GM23248 (cell line): Measurements from ENCODE around the gene DPM1. TPM values are rescaled to one million over a fixed set of nuclear protein-coding genes. Genes with fewer than 3 reads are reported as not detected.

Source experiments
- DNase-seq: peaks from one replicate; pipeline ENCODE4 v3.0.0-alpha.2; 2015
- H2AFZ ChIP-seq: fragments of 200-600 bp; sonication (generic); 2 replicates; pipeline ENCODE4 v1.6.1; 2016; ENCODE audit warnings: antibody characterized with exemption
- H3F3A ChIP-seq: fragments of 200-600 bp; sonication (generic); 2 replicates; pipeline ENCODE4 v1.6.1; 2016; ENCODE audit warnings: mild to moderate bottlenecking, antibody characterized with exemption, mixed run types; ENCODE audit not compliant: insufficient read depth
- H3K27ac ChIP-seq: fragments of 200-600 bp; sonication (generic); 2 replicates; pipeline ENCODE4 v1.5.1; 2016; ENCODE audit warnings: mild to moderate bottlenecking
- H3K27me3 ChIP-seq: fragments of 200-600 bp; sonication (generic); replicated peaks from 2 replicates; pipeline ENCODE4 v1.6.1; 2016; ENCODE audit warnings: mild to moderate bottlenecking; ENCODE audit not compliant: insufficient read depth
- H3K36me3 ChIP-seq: fragments of 200-600 bp; sonication (generic); 2 replicates; pipeline ENCODE4 v1.6.1; 2016; ENCODE audit warnings: low read depth, mild to moderate bottlenecking
- H3K4me1 ChIP-seq: fragments of 200-600 bp; sonication (generic); 2 replicates; pipeline ENCODE4 v1.6.1; 2016; ENCODE audit warnings: mild to moderate bottlenecking; ENCODE audit not compliant: insufficient read depth
- H3K4me2 ChIP-seq: fragments of 200-600 bp; sonication (generic); one replicate; pipeline ENCODE4 v1.6.1; 2016; ENCODE audit warnings: mild to moderate bottlenecking; ENCODE audit not compliant: unreplicated experiment
- H3K4me3 ChIP-seq: fragments of 200-600 bp; sonication (generic); 2 replicates; pipeline ENCODE4 v1.5.1; 2016; ENCODE audit warnings: mild to moderate bottlenecking
- H3K79me2 ChIP-seq: fragments of 200-600 bp; sonication (generic); 2 replicates; pipeline ENCODE4 v1.6.1; 2016; ENCODE audit warnings: mild to moderate bottlenecking; ENCODE audit not compliant: insufficient read depth
- H3K9ac ChIP-seq: fragments of 200-600 bp; sonication (generic); 2 replicates; pipeline ENCODE4 v1.6.1; 2016; ENCODE audit warnings: mild to moderate bottlenecking
- H3K9me2 ChIP-seq: fragments of 200-600 bp; sonication (generic); 2 replicates; pipeline ENCODE4 v1.6.1; 2016; ENCODE audit warnings: mixed run types, mild to moderate bottlenecking, moderate library complexity; ENCODE audit not compliant: insufficient read depth
- H3K9me3 ChIP-seq: fragments of 200-600 bp; sonication (generic); one replicate; pipeline ENCODE4 v1.6.1; 2017; ENCODE audit warnings: low read depth
- H4K20me1 ChIP-seq: fragments of 200-600 bp; sonication (generic); 2 replicates; pipeline ENCODE4 v1.6.0; 2016; ENCODE audit not compliant: insufficient read depth
- EZH2 ChIP-seq: fragments of 200-600 bp; sonication (generic); IDR thresholded peaks from 2 replicates; pipeline ENCODE4 v1.6.1; 2018; ENCODE audit warnings: antibody characterized with exemption, mild to moderate bottlenecking; ENCODE audit not compliant: insufficient read depth, poor library complexity, severe bottlenecking
- EZH2phosphoT487 ChIP-seq: fragments of 200-600 bp; sonication (generic); IDR thresholded peaks from 2 replicates; pipeline ENCODE4 v1.6.1; 2018; ENCODE audit warnings: antibody characterized with exemption, moderate library complexity, mild to moderate bottlenecking, low read depth; ENCODE audit not compliant: insufficient read depth
- WGBS, 2 experiments: methylation state at CpG; one replicate each; pipeline ENCODE4 v1.1.6; 2015 to 2017; ENCODE audit warnings: low lambda C conversion rate in 2 of 2, low coverage in 1 of 2; ENCODE audit errors: missing lambda C conversion rate in 2 of 2; 5-methylcytosine and 5-hydroxymethylcytosine counted together
- in situ Hi-C: fragments of 300-500 bp; cut with MboI; formaldehyde crosslinking; loops from 2 replicates; pipeline ENCODE4 v1.15.0; 2020
- polyA plus RNA-seq: library from polyadenylated mRNA; unstranded; fragments of >200 nt; fragmentation: Nextera tagmentation; extraction: Ambion mirVana; gene quantifications from 2 replicates; pipeline ENCODE4 v1.2.1, GENCODE V29; 2016
- total RNA-seq: library from RNA; depleted of rRNA; stranded (reverse); fragments of >200 nt; shearing (Covaris generic); gene quantifications from 2 replicates; pipeline ENCODE4 v1.2.3, GENCODE V29; 2014

Gene DPM1
- total and polyA plus RNA-seq, 2 experiments from 2014 or later = 93.1 to 127 TPM

- Histone ChIP-seq H3K4me3 (no peak overlapping the region), H3K79me2 (peaks cover 100% of the 10 kb centered on the region), H3K27ac (peak overlapping the region; percentile 63), H3K36me3 (peaks cover 6% of the 10 kb centered on the region; the same call in 1 of the 2 replicates), H3K9ac (no peak overlapping the region), H4K20me1 (peaks cover 24% of the 10 kb centered on the region), H3K27me3 (no peaks in the 10 kb centered on the region), H3K4me2 (peak overlapping the region; percentile 6), H2AFZ (no peak overlapping the region), H3F3A (peaks cover 56% of the 10 kb centered on the region), H3K4me1 (peaks cover 65% of the 10 kb centered on the region), H3K9me2 (no peaks in the 10 kb centered on the region), H3K9me3 (no peaks in the 10 kb centered on the region)
- in situ Hi-C loops = no loop called here
- WGBS, 2 experiments = 53 to 62% methylated on average over 6 of the region's 6 CpGs
- no peak for TF ChIP-seq EZH2phosphoT487
- TF ChIP-seq EZH2 = no peak
- peak; percentile 89 for DNase-seq
Measured at GRCh38 chr20:50919567-50919966, 38.8 kb downstream of the DPM1 start.

GRCh38 chr20:50918403-50918802 is 39.9 kb downstream of the DPM1 start:
- no peak overlapping the region for H2AFZ ChIP-seq
- peak overlapping the region; percentile 68 for H3K27ac ChIP-seq
- no peaks in the 10 kb centered on the region for H3K9me2 ChIP-seq
- no peak overlapping the region for H3K4me2 ChIP-seq
- H3F3A ChIP-seq = peaks cover 65% of the 10 kb centered on the region
- H3K36me3 ChIP-seq = 0 out of 2 replicates have a peak, but pooled peaks cover 6% of the 10 kb centered on the region
- WGBS, 2 experiments = 37% methylated on average over 3 of the region's 3 CpGs
- H3K79me2 ChIP-seq = peaks cover 100% of the 10 kb centered on the region
- H3K27me3 ChIP-seq = no peaks in the 10 kb centered on the region
- TF ChIP-seq EZH2 (no peak), EZH2phosphoT487 (no peak)
- no peak overlapping the region for H3K4me3 ChIP-seq
- peak overlapping the region; percentile 36 for H3K9ac ChIP-seq
- peak; percentile 75 for DNase-seq
- in situ Hi-C loops = no loop called here
- H3K4me1 ChIP-seq = peaks cover 77% of the 10 kb centered on the region
- peaks cover 28% of the 10 kb centered on the region for H4K20me1 ChIP-seq
- H3K9me3 ChIP-seq = no peaks in the 10 kb centered on the region

- in situ Hi-C loops = no loop called here
- H3K4me2 ChIP-seq = no peak overlapping the region
Measured at GRCh38 chr20:50916934-50917333, 41.4 kb downstream of the DPM1 start.

GRCh38 chr20:50916257-50916656 is 42.1 kb downstream of the DPM1 start:
- no peak for TF ChIP-seq EZH2
- no peak for TF ChIP-seq EZH2phosphoT487
- H3K4me1 ChIP-seq = peaks cover 86% of the 10 kb centered on the region

More at GRCh38 chr20:50916934-50917333, 41.4 kb downstream of the DPM1 start:
- Histone ChIP-seq H3K9me3 (no peaks in the 10 kb centered on the region), H3K27me3 (no peaks in the 10 kb centered on the region), H3F3A (peaks cover 78% of the 10 kb centered on the region), H3K4me1 (peaks cover 82% of the 10 kb centered on the region), H3K79me2 (peaks cover 100% of the 10 kb centered on the region), H4K20me1 (peaks cover 34% of the 10 kb centered on the region), H3K9ac (no peak overlapping the region), H3K27ac (peak overlapping the region; percentile 58), H3K9me2 (no peaks in the 10 kb centered on the region), H3K4me3 (no peak overlapping the region), H2AFZ (no peak overlapping the region), H3K36me3 (no peaks in the 10 kb centered on the region)
- DNase-seq = no peak
- 59 to 73% methylated on average over 3 of the region's 3 CpGs for WGBS, 2 experiments
- TF ChIP-seq EZH2phosphoT487 (no peak), EZH2 (no peak)

More at GRCh38 chr20:50916257-50916656, 42.1 kb downstream of the DPM1 start:
- 51 to 55% methylated on average over 5 of the region's 5 CpGs for WGBS, 2 experiments
- peak; percentile 59 for DNase-seq
- Histone ChIP-seq H3K27me3 (no peaks in the 10 kb centered on the region), H3K4me2 (peak overlapping the region; percentile 49), H3K4me3 (no peak overlapping the region), H3K9me2 (no peaks in the 10 kb centered on the region), H2AFZ (no peak overlapping the region), H3K36me3 (no peaks in the 10 kb centered on the region), H3K27ac (peak overlapping the region; percentile 58), H3F3A (peaks cover 85% of the 10 kb centered on the region), H4K20me1 (peaks cover 31% of the 10 kb centered on the region), H3K79me2 (peaks cover 100% of the 10 kb centered on the region), H3K9ac (no peak overlapping the region), H3K9me3 (no peaks in the 10 kb centered on the region)
- in situ Hi-C loops = no loop called here
